SK-N-MC (cell line): ENCODE results near the gene CFAP206.

ENCODE experiments used
- EZH2 ChIP-seq: fragments of 200-600 bp; sonication (generic); IDR thresholded peaks from one replicate; pipeline ENCODE4 v1.6.1; 2017; ENCODE audit warnings: antibody characterized with exemption
- POLR2AphosphoS5 ChIP-seq: IDR thresholded peaks from 2 replicates; pipeline ENCODE4 v1.6.1; 2012; ENCODE audit warnings: mild to moderate bottlenecking, low read depth, low read length, borderline replicate concordance

GRCh38 chr6:87366899-87367298 lies 40.9 kb upstream of the CFAP206 start:
- TF ChIP-seq EZH2 (no peak), POLR2AphosphoS5 (no peak)
